Lower leg skin (tissue), 4 donors: ENCODE measurements around the gene RNF128. TPM values are rescaled to one million over a fixed set of nuclear protein-coding genes. Genes with fewer than 3 reads are reported as not detected.

Experiments used
- total RNA-seq, 4 donors: library from RNA; depleted of rRNA; stranded (reverse); fragments of >200 nt; gene quantifications; one replicate each; pipeline ENCODE4 v1.1.0, GENCODE V29; 2016

The RNF128 gene
- total RNA-seq, 4 donors from 2014 or later: 9.6 to 24.5 (median 16.0) TPM

Other genes starting within 250 kb of the RNF128 start
- gene RADX, start 114.7 kb upstream of the RNF128 start, total RNA-seq: 1 to 10 TPM; 1.6 to 5.1 (median 2.8) TPM
- gene TBC1D8B, start 76.0 kb downstream of the RNF128 start, total RNA-seq: 1 to 10 TPM; 1.8 to 3.0 (median 2.3) TPM
- not detected for gene RIPPLY1, start 176.6 kb downstream of the RNF128 start, total RNA-seq
- gene CLDN2, start 193.7 kb downstream of the RNF128 start, total RNA-seq: not detected